Measurements from ENCODE around the gene SOCS3.

- TF ChIP-seq CTCF (IDR thresholded peaks at IDR 0.05) (no peak), ZFX (IDR thresholded peaks at IDR 0.05; ENCODE audit: borderline replicate concordance) (no peak)
Observed at GRCh38 chr17:78356101-78356713, 3.7 kb downstream of the SOCS3 start.
